ENCODE measurements around the gene ACBD7. TPM values are rescaled to one million over a fixed set of nuclear protein-coding genes. Genes with fewer than 3 reads are reported as not detected.

The ACBD7 gene
- total RNA-seq, 1 experiment from 2014 or later = 1.8 TPM

DNA sequence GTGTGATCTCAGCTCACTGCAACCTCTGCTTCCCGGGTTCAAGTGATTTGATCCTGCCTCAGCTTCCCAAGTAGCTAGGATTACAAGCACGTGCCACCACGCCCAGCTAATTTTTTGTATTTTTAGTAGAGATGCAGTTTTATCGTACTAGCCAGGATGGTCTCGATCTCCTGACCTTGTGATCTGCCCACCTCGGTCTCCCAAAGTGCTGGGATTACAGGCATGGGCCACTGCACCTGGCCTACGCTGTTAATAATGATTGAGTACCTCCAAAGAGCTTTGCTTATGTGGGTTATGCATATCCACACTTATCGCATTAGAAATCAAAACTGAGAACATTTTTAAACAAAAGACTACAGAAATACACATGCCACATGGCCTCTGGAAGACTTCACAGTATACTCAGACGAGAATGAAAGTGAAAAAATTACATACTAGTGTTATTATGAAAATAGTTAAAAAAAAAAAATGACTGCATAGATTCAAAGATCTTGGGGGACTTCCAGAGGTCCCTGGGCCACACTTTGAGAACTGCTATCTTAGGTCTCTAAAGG, 34.0 kb upstream of the ACBD7 start:
- no peaks in the 10 kb centered on the region for H3K4me1 ChIP-seq (ENCODE audit: control insufficient read depth, insufficient read depth, low read length)
- in situ Hi-C loops (cut with HindIII; ENCODE audit: low pct_unique_long_range_greater_than_20kb, low sequenced_read_pairs) = no loop called here
- no peaks in the 10 kb centered on the region for H3K27me3 ChIP-seq (ENCODE audit: control insufficient read depth, insufficient read depth, low read length)
- no peak for DNase-seq (ENCODE audit: low read depth, low spot score)
- no peaks in the 10 kb centered on the region for H3K9me3 ChIP-seq (ENCODE audit: control insufficient read depth, insufficient read depth, low read depth, low read length)
- POLR2A ChIA-PET = no interaction called here
- H3K36me3 ChIP-seq (ENCODE audit: control insufficient read depth, insufficient read depth, low read length) = no peaks in the 10 kb centered on the region; the same call in 1 of the 2 replicates
- H3K4me3 ChIP-seq (ENCODE audit: low read depth in 2 of 2, low read length in 2 of 2) = no peak overlapping the region
- no peak for TF ChIP-seq POLR2AphosphoS5 (IDR thresholded peaks at IDR 0.05; ENCODE audit: low read depth, low read length)
- no peak for TF ChIP-seq TCF7L2 (IDR thresholded peaks at IDR 0.05; ENCODE audit: low read depth, low read length)
- TF ChIP-seq, protein P1, sequence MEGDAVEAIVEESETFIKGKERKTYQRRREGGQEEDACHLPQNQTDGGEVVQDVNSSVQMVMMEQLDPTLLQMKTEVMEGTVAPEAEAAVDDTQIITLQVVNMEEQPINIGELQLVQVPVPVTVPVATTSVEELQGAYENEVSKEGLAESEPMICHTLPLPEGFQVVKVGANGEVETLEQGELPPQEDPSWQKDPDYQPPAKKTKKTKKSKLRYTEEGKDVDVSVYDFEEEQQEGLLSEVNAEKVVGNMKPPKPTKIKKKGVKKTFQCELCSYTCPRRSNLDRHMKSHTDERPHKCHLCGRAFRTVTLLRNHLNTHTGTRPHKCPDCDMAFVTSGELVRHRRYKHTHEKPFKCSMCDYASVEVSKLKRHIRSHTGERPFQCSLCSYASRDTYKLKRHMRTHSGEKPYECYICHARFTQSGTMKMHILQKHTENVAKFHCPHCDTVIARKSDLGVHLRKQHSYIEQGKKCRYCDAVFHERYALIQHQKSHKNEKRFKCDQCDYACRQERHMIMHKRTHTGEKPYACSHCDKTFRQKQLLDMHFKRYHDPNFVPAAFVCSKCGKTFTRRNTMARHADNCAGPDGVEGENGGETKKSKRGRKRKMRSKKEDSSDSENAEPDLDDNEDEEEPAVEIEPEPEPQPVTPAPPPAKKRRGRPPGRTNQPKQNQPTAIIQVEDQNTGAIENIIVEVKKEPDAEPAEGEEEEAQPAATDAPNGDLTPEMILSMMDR (IDR thresholded peaks at IDR 0.05) = no peak
- TF ChIP-seq SIN3A (IDR thresholded peaks at IDR 0.05; ENCODE audit: borderline replicate concordance, insufficient read depth, low read depth, low read length) = no peak
- TF ChIP-seq, protein P2, sequence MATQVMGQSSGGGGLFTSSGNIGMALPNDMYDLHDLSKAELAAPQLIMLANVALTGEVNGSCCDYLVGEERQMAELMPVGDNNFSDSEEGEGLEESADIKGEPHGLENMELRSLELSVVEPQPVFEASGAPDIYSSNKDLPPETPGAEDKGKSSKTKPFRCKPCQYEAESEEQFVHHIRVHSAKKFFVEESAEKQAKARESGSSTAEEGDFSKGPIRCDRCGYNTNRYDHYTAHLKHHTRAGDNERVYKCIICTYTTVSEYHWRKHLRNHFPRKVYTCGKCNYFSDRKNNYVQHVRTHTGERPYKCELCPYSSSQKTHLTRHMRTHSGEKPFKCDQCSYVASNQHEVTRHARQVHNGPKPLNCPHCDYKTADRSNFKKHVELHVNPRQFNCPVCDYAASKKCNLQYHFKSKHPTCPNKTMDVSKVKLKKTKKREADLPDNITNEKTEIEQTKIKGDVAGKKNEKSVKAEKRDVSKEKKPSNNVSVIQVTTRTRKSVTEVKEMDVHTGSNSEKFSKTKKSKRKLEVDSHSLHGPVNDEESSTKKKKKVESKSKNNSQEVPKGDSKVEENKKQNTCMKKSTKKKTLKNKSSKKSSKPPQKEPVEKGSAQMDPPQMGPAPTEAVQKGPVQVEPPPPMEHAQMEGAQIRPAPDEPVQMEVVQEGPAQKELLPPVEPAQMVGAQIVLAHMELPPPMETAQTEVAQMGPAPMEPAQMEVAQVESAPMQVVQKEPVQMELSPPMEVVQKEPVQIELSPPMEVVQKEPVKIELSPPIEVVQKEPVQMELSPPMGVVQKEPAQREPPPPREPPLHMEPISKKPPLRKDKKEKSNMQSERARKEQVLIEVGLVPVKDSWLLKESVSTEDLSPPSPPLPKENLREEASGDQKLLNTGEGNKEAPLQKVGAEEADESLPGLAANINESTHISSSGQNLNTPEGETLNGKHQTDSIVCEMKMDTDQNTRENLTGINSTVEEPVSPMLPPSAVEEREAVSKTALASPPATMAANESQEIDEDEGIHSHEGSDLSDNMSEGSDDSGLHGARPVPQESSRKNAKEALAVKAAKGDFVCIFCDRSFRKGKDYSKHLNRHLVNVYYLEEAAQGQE (IDR thresholded peaks at IDR 0.05; ENCODE audit: insufficient read depth in 1 of 2, low read depth in 2 of 2, low read length in 1 of 2) = no peak
- no peak overlapping the region for H3K27ac ChIP-seq (ENCODE audit: low read length)
- ATAC-seq = no peak
- CTCF ChIA-PET = no interaction called here
- BruUV-seq (replicated peaks) = no TSS peak
- intact Hi-C loops (cut with micrococcal nuclease; ENCODE audit: unreplicated experiment) = no loop called here

DNA sequence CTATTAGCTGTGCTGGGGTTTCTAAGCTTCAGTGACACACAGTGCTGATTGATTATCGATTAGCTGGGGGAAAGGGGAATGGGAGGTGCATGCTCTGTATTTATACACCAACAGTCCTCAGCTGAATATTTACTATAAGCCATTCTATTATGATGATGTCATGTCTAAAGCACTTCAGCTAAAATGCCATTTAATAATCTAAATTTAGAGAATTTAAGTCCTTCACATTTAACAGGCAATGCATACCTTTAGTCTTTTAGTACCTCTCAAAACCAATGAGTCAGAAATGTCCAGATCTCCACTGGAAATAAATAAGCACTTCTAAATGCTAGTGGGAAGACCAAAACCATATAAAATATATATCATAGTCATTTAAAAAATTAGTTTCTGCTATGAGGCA, 33.1 kb upstream of the ACBD7 start:
- H3K27ac ChIP-seq (ENCODE audit: low read length) = no peak overlapping the region
- H3K4me3 ChIP-seq (ENCODE audit: low read depth in 2 of 2, low read length in 2 of 2) = no peak overlapping the region
- in situ Hi-C loops (cut with HindIII; ENCODE audit: low pct_unique_long_range_greater_than_20kb, low sequenced_read_pairs) = no loop called here
- no peaks in the 10 kb centered on the region for H3K27me3 ChIP-seq (ENCODE audit: control insufficient read depth, insufficient read depth, low read length)
- no peaks in the 10 kb centered on the region; the same call in 1 of the 2 replicates for H3K36me3 ChIP-seq (ENCODE audit: control insufficient read depth, insufficient read depth, low read length)
- no peaks in the 10 kb centered on the region for H3K9me3 ChIP-seq (ENCODE audit: control insufficient read depth, insufficient read depth, low read depth, low read length)
- ChIA-PET POLR2A (no interaction called here), CTCF (no interaction called here)
- TF ChIP-seq, protein P1 (IDR thresholded peaks at IDR 0.05) = no peak
- ATAC-seq (no peak), DNase-seq (ENCODE audit: low read depth, low spot score) (no peak)
- intact Hi-C loops (cut with micrococcal nuclease; ENCODE audit: unreplicated experiment) = no loop called here
- H3K4me1 ChIP-seq (ENCODE audit: control insufficient read depth, insufficient read depth, low read length) = no peaks in the 10 kb centered on the region
- BruUV-seq (replicated peaks) = no TSS peak

All from Panc1 (cell line).